ENCODE measurements around the gene CHSY1.

Gene CHSY1

DNA sequence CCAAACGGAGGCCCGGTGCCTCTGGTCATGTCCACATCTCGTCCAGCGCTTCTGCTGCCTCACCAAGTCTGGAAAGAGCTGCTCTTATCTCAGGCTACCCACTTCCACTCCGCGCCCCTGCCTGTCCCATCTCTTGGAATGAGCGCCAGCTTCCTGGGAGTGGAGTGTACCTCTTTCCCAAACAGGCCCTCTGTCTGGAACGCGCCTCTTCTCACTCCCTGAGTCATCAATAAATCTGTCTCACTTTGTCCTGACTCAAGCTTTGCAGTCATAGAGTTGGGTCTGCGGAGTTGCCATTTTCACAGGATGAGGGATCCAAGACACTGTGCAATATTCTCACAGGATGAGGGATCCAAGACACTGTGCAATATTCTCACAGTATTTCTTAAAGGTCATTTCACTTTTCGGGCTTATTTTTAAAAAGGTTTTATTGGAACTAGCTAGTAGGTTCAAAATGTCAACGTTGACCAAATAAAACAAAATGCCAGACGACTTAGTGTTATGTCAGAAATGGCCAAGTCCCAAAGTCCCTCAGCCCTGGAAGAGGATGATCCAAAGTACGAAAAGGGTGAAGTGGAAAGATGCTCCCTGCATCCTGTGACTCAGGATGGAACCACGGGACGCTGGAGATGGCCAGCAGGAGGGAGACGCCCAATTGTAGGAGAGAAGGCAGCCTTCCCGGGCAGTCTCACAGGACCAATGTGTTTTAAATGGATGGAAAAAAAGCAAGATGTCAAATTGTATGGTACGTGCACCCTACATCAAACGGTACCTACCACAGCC, 81.1 kb downstream of the CHSY1 start:
- DNase-seq (ENCODE audit: low read depth) = no peak

GRCh38 chr15:101169495-101170071, 82.3 kb downstream of the CHSY1 start:
- DNase-seq (ENCODE audit: low read depth) = no peak

GRCh38 chr15:101168898-101169494, 82.9 kb downstream of the CHSY1 start:
- no peak for DNase-seq (ENCODE audit: low read depth)

DNA sequence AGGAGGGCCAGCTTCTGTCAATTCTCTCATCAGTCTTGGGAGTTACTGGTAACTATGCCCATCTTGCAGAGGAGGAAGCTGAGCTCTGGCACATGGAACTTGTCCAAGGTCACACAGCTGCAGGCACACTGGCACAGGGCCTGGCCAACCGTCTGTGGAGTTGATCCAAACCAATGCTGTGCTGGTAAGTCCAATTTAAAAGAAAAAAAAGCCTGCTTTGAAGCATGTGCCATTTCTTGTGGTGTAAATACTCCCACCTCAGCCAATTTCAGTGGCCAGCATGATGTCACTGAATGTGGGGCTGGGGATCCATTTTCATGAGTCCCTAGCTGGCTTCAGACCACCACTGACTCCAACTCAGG, 83.4 kb downstream of the CHSY1 start:
- no peak for DNase-seq (ENCODE audit: low read depth)

DNA sequence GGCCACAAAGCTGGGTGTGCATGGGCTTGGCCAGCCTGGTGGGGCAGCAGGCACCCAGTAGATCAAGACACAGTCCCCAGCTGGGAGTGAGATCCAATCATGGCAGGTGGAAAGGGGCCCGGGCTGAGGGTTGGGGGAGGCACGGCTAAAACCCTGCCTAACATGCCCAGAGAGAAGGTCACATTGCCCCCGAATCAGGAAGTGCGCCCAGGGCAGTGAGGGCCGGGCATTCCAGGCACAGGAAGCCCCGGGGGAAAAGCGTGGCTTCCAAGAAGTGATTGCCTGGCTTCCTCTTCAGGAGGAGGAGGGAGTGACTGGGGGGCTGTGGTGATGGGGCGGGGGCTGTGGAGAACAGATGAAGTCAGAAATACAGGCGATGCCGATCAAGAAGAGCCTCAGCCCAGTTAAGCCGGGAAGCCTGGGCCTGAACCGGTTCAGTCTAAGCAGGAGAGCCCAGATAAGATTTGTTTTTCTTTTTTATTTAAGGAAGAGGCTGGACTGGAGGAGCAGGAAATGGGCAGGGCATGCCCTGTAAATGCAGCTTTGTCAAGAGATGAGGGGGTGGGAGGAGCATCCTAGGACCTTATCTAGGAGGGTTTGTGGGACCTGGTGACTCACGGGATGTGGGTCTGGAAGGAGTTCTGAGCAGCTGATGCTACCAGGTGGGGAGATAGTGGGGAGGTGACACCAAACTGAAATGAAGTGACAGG, 83.9 kb downstream of the CHSY1 start:
- DNase-seq (ENCODE audit: low read depth) = peak; percentile 38

DNA sequence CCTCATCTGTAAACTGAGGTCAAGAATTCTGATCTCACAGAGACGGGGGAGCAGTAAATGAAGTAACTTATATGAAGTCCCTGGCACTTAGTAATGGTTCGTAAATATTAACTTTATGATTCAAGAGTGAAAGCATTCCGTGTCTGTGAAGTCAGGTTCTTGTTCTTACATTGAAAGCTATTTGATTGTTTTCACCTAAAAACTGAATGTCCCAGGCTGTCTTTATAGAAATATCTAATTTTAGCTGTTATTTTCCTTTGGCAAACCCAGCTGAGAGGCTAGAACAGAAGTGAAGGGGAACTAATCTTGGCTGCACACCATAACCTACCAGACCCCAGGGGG, 84.5 kb downstream of the CHSY1 start:
- no peak for DNase-seq (ENCODE audit: low read depth)

- DNase-seq (ENCODE audit: low read depth) = no peak
These were observed 85.9 kb downstream of the CHSY1 start for GRCh38 chr15:101165905-101166471.

- no peak for DNase-seq (ENCODE audit: low read depth)
These were observed 89.0 kb downstream of the CHSY1 start for GRCh38 chr15:101162701-101163483.

- DNase-seq (ENCODE audit: low read depth) = no peak
These were observed 90.2 kb downstream of the CHSY1 start for GRCh38 chr15:101161656-101162055.

GRCh38 chr15:101159936-101160815, 91.7 kb downstream of the CHSY1 start:
- no peak for DNase-seq (ENCODE audit: low read depth)

- DNase-seq (ENCODE audit: low read depth) = no peak
These were observed 92.5 kb downstream of the CHSY1 start for GRCh38 chr15:101159096-101159935.

DNA sequence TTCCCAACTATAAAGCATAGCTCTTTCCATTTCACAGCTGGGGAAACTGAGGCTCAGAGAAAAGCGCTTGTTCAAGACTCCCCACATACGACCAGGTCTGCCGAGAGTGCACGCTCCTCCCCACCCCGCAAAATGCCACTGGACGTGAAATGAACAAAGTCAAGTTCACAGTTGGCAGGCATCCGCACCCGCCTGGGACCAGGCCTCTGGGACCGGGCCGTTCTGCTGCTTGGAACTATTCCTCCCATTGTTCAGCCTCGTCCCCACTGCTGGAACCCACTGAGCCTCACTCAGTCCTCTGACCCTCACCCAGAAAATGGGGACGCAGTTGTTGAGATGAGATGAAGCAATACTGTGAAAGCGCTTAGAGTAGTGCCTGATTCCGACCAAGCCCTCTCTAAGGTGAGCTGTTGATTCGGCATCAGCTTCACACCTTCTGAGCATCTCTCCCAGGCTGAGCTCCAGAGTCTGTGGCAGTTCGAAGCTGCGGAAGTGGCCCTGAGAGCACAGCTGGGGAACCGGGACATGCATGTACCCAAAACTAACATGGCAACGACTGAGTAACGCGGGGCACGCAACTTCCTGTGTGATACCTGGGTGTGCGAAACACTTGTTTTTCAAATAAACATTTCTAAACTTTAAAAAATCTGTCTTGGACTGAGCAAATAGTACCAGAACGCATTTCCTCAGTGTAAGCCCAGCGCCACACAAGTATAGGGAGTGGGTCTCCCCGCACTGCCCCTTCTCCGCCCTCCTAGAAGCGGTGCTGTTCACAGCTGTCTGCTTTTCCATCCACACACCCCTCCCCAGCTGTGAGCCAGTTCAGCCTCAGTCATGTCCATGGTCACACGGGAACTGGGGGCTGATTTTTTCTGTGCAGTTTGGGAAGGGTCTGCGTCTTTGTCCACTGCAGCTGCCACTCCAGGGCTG, 93.4 kb downstream of the CHSY1 start:
- no peak for DNase-seq (ENCODE audit: low read depth)

- DNase-seq (ENCODE audit: low read depth) = no peak
These were observed 94.1 kb downstream of the CHSY1 start for GRCh38 chr15:101157721-101158120.

- no peak for DNase-seq (ENCODE audit: low read depth)
These were observed 95.2 kb downstream of the CHSY1 start for GRCh38 chr15:101156509-101157159.

GRCh38 chr15:101156061-101156460, 95.8 kb downstream of the CHSY1 start:
- no peak for DNase-seq (ENCODE audit: low read depth)

GRCh38 chr15:101153801-101154656, 97.8 kb downstream of the CHSY1 start:
- DNase-seq (ENCODE audit: low read depth) = no peak

DNA sequence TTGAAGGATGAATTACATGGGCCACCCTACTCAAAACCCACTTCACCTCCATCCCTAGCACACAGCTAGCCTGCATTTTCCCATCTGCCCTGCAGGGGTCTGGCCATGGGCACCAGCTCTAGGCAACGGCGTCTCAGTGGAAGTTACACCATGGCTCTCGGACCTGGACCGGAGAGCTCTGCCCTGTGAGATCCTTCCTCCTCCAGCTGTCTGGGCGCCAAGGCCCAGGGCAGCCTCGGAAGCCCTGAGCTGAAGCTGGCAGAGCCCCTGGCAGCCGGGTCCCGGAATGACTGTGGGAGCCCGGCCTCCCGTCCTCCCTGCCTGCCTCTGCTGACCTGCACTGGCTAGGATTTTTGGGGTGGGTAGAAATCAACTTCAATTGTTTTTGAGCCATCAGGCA, 98.9 kb downstream of the CHSY1 start:
- no peak for DNase-seq (ENCODE audit: low read depth)
